GM18909 (cell line): ENCODE results near the gene CFAP70.
A peak's percentile ranks its signal among the peaks of the same experiment; 100 is the strongest.
"Not testable (repeated sequence)": the region's sequence is repeated elsewhere in the genome, so short reads cannot be mapped to it uniquely, and the experiment has no call there.

ENCODE experiments used
- ATAC-seq: cut with Tn5 transposase; IDR thresholded peaks from one replicate; pipeline ENCODE4 v1.9.1; 2021; ENCODE audit warnings: mild to moderate bottlenecking; ENCODE audit not compliant: unreplicated experiment, poor library complexity

The CFAP70 gene

DNA sequence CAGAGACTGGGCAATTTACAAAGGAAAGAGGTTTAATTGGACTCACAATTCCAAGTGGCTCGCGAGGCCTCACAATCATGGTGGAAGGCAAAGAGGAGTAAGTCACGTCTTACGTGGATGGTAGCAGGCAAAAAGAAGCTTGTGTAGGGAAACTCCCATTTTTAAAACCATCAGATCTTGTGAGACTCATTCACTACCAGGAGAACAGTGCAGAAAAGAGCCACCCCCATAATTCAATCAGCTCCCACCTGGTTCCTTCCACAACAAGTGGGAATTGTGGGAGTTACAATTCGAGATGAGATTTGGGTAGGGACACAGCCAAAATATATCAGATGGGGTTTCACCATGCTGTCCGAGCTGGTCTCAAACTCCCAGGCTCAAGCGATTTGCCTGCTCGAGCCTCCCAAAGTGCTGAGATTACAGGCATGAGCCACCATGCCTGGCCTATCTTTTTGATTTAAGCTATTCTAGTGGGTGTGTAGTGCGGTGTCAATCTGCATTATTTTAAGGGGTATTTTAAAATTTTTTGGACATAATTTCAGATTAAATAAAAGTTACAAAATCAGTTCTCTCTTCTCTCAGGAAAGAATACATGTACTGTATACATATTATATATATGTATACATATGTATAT lies 97.2 kb downstream of the CFAP70 start:
- ATAC-seq: no peak

DNA sequence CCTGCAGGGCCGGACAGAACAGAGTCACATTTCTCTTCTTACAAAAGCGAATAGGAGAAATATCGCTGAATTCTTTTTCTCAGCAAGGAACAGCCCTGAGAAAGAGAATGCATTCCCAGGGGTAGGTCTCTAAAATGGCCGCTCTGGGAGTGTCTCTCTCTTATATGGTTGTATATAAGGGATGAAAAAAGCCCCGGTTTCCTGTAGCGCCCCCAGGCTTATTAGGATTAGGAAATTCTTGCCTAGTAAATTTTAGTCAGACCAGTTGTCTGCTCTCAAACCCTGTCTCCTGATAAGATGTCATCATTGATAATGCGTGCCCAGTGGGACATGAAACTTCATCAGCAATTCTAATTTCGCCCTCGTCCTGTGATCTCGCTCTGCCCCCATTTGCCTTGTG lies 100.1 kb downstream of the CFAP70 start:
- not testable (repeated sequence) for ATAC-seq

- peak; percentile 2 for ATAC-seq
Measured at GRCh38 chr10:73253225-73253555, 105.5 kb downstream of the CFAP70 start.

DNA sequence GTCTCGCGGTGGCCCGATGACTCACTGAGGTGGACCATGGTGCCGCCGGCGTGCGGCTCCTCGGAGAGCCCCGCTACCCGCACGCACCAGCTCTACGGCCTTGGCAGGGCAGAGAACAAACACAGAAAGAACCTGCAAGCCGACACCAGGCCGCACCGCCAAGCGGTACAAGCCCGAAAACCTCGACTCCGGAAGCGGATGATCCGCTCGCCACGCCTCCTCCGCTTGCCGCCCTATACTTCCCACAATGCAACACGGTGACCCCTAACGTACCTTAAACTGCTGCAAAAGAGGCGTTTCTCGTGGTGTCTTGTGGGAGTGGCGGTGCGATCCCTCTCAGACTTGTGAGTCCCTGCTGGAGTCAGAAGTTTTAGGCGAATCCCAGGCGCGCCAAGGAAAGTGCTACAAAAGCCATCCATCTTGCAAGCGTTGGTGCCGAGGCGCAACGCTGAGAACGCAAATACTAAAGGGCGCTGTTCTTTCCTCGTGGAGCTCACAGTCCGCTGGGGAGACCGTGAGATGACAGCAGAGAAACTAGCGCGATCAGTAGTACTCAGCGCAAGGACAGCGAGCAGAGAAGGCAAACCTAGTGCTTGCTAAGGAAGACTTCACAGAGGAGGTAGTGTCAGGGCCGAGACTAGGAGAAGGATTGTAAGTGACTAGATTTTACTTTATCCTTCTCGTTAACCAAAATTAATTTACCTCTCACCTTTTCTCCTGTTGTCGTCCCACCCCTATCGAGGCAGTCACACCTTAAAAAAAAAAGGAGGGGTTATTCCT lies 106.0 kb downstream of the CFAP70 start, which contains the start of gene MRPS16:
Gene MRPS16, minus strand, starts transcription at position 200 of the 780 bp plus-strand sequence. Its CDS starts 162 bp downstream, at position 38.
- ATAC-seq: peak; percentile 81

DNA sequence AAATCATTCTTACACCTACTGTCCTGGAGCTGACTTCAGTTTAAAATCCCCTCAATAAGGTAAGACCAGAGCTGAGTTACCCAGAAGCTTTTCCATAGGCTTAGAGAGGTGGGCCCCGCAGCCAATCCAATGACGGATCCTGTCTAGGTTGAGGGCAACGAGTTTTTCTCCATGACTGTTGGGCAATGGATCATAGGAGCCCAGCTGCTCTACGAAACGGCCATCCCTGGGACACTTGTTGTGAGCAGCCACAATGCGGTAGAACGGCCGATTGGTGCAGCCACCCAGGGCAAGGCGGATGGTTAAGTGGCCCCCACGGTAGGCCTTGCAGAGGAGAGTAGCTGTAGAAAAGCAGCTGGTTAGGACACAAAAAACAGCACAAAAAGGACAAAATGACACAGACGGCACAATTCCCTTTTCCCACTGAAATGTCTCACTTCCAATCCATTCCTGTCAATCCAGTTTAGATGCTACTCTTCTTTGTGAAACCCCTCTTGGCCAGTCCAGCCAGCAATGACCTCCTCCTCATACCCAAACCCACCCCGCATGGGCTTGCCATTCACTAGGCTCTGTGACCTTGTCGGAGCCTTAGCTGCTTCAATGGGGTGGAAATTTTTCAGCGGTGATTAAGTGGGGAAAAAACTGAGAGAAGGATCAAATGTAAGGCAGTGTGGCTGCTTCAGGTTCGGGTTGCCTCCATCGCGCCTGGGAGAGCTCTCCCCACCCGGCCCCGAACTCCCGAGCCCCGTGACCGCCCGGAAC lies 106.8 kb downstream of the CFAP70 start:
- ATAC-seq: peak; percentile 42

DNA sequence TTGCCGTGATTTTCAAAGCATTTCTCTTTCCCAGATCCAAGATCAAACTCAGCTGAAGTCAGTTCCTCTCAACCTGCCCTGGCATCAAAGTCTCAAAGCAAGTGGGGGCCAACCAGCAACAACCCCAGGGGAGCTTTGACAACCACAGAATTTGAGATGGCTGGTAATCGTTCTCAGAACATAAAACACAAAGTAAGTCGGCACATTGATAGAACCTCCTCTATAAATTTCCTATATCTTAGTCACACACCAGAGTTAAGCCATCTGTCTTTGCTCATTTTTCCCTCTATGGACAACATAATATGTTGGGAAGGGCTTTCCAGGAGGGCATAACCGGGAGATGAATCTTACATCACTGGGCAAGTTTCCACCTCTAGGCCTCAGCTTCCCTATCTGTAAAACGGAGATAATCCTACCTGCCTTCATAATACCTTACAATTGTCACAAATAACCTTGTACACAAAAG lies 110.4 kb downstream of the CFAP70 start:
- ATAC-seq: no peak

- ATAC-seq: no peak
Measured at GRCh38 chr10:73247509-73248258, 111.0 kb downstream of the CFAP70 start.

DNA sequence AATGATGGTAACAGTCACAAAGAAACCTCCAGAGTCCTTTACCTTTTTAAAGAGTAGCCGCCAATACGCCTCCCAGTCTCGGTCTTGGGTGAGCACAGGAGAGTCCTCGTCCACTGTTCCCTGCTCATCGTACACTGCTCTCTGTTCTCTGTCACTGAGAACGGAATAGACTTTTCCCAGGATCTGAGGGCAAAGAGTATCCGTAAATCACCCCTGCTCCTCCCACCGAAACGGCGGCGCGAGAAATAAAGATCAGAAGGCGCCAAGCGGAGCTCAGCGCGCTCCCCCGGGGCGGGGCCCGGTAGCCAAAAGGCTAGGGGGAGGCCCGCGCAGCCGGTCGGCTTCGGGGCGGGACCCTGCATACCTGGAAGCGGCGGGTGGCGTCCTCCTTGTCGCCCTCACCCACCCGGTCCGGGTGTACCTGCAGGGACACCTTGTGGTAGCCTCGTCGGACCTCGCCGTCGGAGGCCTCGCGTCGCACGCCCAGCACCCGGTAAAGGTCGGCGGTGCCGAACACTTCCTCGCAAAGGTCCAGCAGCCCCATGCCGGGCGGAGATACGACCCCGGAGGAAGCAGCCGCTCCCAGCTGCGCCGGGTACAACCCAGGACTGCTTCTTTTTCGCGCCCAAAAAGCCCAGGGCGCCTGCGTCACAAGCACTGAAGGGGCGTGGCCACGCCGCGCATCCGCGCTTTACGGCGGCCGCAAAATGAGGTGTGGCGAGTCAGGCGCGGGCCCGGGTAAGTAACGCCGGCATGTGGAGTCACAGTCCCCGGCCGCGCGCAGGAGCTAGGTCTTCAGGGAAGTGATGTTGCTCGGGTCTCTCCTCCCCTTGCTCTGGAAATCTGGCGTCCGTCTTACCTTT lies 111.8 kb downstream of the CFAP70 start, which contains the start of gene DNAJC9:
Gene DNAJC9, minus strand, starts transcription at position 610 of the 863 bp plus-strand sequence. Its CDS starts 66 bp downstream, at position 544.
- peak; percentile 80 for ATAC-seq

GRCh38 chr10:73246322-73246645 lies 112.4 kb downstream of the CFAP70 start:
- no peak for ATAC-seq

DNA sequence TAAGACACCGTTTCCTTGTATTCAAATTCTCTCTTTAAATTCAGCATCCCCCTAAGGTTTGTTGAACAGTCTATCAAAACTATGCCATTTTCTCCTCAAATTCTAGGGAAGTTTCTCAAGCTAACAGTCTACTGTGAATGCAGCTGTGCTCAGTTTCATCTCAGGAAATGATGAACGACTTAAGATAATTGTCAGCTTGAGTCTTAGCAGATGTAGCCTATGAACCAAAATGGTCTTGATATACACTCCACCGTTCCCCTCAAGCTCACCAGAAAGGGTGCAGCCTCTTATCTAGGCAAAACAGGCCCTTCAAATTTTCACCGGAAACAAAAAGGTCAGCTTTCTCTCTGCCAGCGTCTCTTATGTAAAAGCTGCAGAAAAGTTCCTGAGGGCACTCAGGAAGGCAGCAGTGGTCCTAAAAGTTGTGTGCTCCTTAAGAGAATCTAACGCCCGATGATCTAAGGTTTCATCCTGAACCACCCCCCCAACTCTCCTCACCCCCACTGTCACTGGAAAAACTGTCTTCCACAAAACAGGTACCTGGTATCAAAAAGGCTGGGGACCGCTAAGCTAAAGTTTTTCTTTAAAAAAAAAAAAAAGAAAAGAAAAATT lies 113.7 kb downstream of the CFAP70 start:
- no peak for ATAC-seq

- ATAC-seq: no peak
Measured at GRCh38 chr10:73239908-73240307, 118.8 kb downstream of the CFAP70 start.

DNA sequence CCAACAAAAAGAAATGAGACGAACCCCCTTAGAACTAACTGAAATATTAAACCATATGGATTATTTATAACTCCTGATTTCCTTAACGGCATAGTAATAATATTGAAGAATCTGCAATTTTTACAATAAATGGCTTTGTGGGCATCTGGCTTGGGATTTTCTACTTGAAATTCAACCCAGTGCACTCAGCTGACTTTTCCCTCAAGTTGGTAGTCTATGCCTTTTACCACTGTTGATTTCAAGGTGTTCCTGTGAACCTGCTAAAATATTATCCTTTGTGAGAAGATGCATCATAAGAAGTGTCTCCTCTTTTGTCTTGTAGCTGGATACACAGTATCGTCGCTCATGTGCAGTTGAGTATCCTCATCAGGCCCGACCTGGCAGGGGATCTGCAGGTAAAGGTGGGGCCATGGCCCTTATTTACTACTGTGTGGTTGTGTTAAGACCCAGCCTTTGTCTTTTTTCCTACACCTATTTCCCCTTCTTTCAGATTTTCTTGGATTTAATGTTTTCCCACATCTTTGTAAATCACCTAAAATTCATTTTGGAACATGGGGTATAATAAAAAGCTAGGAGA lies 119.6 kb downstream of the CFAP70 start:
- no peak for ATAC-seq

DNA sequence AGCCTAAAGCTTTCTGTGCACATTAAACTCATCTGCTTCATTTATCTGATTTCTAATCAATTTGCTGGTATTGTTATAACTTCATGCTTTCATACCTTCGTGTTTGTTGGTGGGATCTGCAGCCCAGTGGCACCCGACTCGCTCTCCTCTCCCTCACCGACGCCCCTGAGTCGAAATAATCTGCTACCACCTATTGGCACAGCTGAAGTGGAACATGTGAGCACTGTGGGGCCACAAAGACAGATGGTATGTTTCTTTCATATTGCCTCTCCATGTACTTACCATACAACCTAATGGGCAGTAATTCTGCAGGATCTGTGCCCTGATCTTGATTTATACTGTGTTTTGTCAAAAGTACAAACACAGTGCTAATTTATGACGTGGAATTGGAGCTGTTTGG lies 124.0 kb downstream of the CFAP70 start:
- no peak for ATAC-seq

DNA sequence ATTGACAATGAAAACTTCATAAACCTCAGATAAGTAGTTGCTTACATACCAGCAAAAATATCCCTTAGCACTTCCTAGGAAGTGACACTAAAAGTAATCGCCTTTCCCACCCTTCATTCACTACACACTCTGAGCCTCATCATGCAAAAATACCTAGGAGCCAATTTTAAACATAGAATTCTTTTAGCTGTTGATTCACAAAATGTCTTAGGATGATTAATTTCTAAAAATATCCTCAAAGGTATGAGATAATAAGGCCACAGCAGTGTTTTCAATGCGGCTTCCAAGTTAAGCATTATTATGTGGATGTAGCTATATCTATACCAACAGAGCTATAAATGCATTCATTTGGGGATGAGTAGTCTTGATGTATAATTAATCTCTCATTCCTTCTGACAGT lies 124.8 kb downstream of the CFAP70 start:
- no peak for ATAC-seq

DNA sequence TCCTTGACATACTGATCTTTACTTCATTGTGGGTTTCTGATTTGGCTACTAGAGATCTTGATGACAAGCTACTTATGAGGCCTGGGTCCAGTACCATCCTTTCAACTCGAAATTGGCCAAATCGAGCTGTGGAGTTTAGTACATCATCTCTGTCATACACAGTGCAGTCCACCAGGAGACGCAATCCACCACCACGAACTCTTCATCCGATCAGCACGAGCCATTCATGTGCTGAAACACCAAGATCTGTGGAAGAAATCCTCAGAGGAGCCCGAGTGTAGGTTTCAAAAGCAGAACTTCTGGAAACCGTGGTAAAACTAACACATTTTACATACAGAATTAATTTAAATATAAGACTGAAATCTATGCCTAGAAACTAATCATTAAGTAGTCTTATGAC lies 125.8 kb downstream of the CFAP70 start:
- no peak for ATAC-seq

DNA sequence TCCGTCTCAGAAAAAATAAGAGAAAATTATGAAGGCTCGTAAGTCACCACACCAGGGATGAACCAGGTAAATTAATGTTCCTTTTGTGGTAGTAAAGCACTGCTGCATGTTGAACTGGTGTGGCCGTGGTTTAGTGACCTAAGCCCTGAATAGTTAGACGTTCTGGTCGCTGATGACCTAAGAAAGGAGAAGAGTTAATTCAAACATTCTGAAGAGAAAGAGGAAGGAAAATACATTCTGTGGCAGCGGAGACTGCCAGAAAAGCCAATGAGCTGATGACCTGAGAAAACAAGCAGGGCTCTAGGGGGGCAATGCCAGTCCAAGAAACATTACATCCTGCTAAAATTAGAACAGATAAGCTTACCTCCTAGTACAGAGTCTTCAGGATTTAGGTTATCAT lies 129.1 kb downstream of the CFAP70 start:
- ATAC-seq: no peak

GRCh38 chr10:73228247-73228646 lies 130.4 kb downstream of the CFAP70 start:
- no peak for ATAC-seq

DNA sequence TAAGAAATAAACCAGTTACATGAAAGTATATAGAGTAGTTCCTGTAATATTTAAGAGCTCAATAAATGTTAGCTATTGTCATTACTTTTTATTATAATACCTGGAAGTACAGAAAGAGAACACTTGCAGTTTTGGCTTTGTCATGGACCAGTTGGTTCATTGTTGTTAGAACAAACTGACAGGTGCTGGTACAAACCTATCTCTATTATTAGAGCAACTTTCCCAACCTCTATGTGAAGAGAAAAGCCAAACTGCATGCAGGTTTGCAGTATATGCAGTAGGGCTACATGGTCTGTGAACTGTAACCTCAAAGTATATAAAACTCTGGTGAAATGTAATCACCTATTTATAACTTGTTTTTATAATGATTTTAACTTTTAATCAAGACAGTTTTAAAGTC lies 132.0 kb downstream of the CFAP70 start:
- ATAC-seq: no peak

DNA sequence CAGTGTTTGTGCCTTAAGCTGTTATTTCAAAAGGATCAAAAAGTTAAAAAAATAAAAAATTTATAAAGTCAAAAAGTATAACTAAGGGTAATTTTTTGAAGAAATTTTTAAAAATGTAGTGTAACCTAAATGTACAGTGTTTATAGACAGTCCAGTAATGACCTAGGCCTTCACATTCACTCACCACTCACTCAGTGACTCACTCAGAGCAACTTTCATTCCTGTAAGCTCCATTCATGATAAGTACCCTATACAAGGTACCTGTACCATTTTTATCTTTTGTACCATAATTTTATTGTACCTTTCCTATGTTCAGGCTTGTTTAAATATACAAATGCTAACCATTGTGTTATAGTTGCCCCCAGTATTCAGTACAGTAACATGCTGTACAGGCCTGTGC lies 133.1 kb downstream of the CFAP70 start:
- no peak for ATAC-seq
